GM12878 (cell line): ENCODE measurements around the gene SFTPB. TPM values are rescaled to one million over a fixed set of nuclear protein-coding genes. Genes with fewer than 3 reads are reported as not detected.

Experiments
- ATAC-seq: fragments of 200-7000 bp; cut with Tn5 transposase; 3 replicates; pipeline ENCODE4 v1.9.1; 2020; ENCODE audit warnings: mild to moderate bottlenecking, moderate library complexity
- BruUV-seq: library from RNA; stranded (reverse); fragments of 400-500 nt; replicated peaks from 2 replicates; lab custom pipeline; 2021; lab: Mats Ljungman, UMichigan
- CTCF ChIA-PET: fragments of 300-600 bp; sonication (Branson Sonifier 250); formaldehyde crosslinking; extraction: SDS; loops from one replicate; lab custom pipeline; 2021; ENCODE audit warnings: inconsistent platforms; lab: Yijun Ruan, JAX
- POLR2A ChIA-PET: fragments of 350-600 bp; formaldehyde crosslinking; extraction: SDS; loops from one replicate; lab custom pipeline; 2021; ENCODE audit warnings: inconsistent platforms; lab: Charles Lee
- RAD21 ChIA-PET: fragments of 300-600 bp; sonication (Branson Sonifier 250); formaldehyde crosslinking; loops from one replicate; lab custom pipeline; 2023; ENCODE audit warnings: antibody characterized with exemption; ENCODE audit not compliant: unreplicated experiment; lab: Charles Lee
- SMC1A ChIA-PET: fragments of 300-600 bp; sonication (Branson Sonifier 250); formaldehyde crosslinking; loops from one replicate; lab custom pipeline; 2023; ENCODE audit not compliant: unreplicated experiment, uncharacterized antibody; lab: Charles Lee
- DNase-seq: peaks from one replicate; pipeline ENCODE4 v3.0.0-alpha.2; 2011; ENCODE audit warnings: low read depth, low spot score
- FAIRE-seq: peaks from 3 replicates; lab custom pipeline; 2011; peaks lifted over from hg19 to GRCh38; lab: Jason Lieb, UNC
- H2AFZ ChIP-seq: 2 replicates; pipeline ENCODE4 v1.6.0; 2011; ENCODE audit warnings: low read depth, low read length, control low read depth; ENCODE audit not compliant: control insufficient read depth
- H3K27ac ChIP-seq: 2 replicates; pipeline ENCODE4 v1.5.1; 2011; ENCODE audit warnings: control low read depth; ENCODE audit not compliant: control insufficient read depth, insufficient read depth
- H3K27me3 ChIP-seq, 2 experiments: replicated peaks in 1 of 2; 2 replicates each; pipeline versions ENCODE4 v1.6.0 to v1.6.1; 2011; ENCODE audit warnings: low read length in 1 of 2; ENCODE audit not compliant: control insufficient read depth in 2 of 2, insufficient read depth in 2 of 2
- H3K36me3 ChIP-seq, 2 experiments: 2 replicates each; pipeline ENCODE4 v1.5.1; 2011; ENCODE audit warnings: low read length in 1 of 2; ENCODE audit not compliant: control insufficient read depth in 2 of 2, insufficient read depth in 2 of 2
- H3K4me1 ChIP-seq: 2 replicates; pipeline ENCODE4 v1.6.1; 2011; ENCODE audit warnings: mild to moderate bottlenecking, low read length, moderate library complexity, mixed read lengths; ENCODE audit not compliant: control insufficient read depth, insufficient read depth
- H3K4me2 ChIP-seq: 2 replicates; pipeline ENCODE4 v1.6.0; 2011; ENCODE audit warnings: control low read depth; ENCODE audit not compliant: control insufficient read depth, insufficient read depth
- H3K4me3 ChIP-seq: fragments of 200-600 bp; sonication (generic); 2 replicates; pipeline ENCODE4 v1.5.1; 2016
- H3K79me2 ChIP-seq: 2 replicates; pipeline ENCODE4 v1.6.0; 2011; ENCODE audit warnings: low read length; ENCODE audit not compliant: control insufficient read depth, insufficient read depth
- H3K9ac ChIP-seq: 2 replicates; pipeline ENCODE4 v1.8.0; 2011; ENCODE audit warnings: low read length, control low read depth, mixed read lengths; ENCODE audit not compliant: control insufficient read depth, insufficient read depth
- H3K9me3 ChIP-seq: replicated peaks from 3 replicates; pipeline ENCODE4 v1.5.1; 2011; ENCODE audit warnings: mild to moderate bottlenecking, low read length; ENCODE audit not compliant: control insufficient read depth, insufficient read depth
- H4K20me1 ChIP-seq: 2 replicates; pipeline ENCODE4 v1.6.0; 2011; ENCODE audit not compliant: control insufficient read depth, insufficient read depth
- CEBPB ChIP-seq, 2 experiments: fragments of 150-350 bp in 1 of 2; IDR thresholded peaks; 2 replicates each; pipeline ENCODE4 v1.6.1; 2012 to 2014; ENCODE audit warnings: low read depth in 2 of 2, low read length in 2 of 2, borderline replicate concordance in 1 of 2, inconsistent platforms in 1 of 2
- CHD1 ChIP-seq: IDR thresholded peaks from 2 replicates; pipeline ENCODE4 v1.6.1; 2012; ENCODE audit warnings: low read depth, low read length, improper control_type of control experiment
- CHD2 ChIP-seq: IDR thresholded peaks from 2 replicates; pipeline ENCODE4 v1.6.1; 2011; ENCODE audit warnings: low read depth, low read length, improper control_type of control experiment, borderline replicate concordance
- CHD4 ChIP-seq: fragments of 200-600 bp; sonication (generic); IDR thresholded peaks from 2 replicates; pipeline ENCODE4 v1.6.1; 2016; ENCODE audit warnings: mild to moderate bottlenecking
- EZH2 ChIP-seq: IDR thresholded peaks from 2 replicates; pipeline ENCODE4 v1.6.1; 2012; ENCODE audit warnings: low read depth, mild to moderate bottlenecking, control low read depth, inconsistent platforms, low read length, borderline replicate concordance; ENCODE audit not compliant: control insufficient read depth
- GABPA ChIP-seq: IDR thresholded peaks from 2 replicates; pipeline ENCODE4 v1.6.1; 2014; ENCODE audit warnings: antibody characterized with exemption, low read depth, mild to moderate bottlenecking, inconsistent platforms
- RAD21 ChIP-seq: IDR thresholded peaks from 2 replicates; pipeline ENCODE4 v1.6.1; 2011; ENCODE audit warnings: mild to moderate bottlenecking, low read depth, low read length, moderate library complexity; ENCODE audit not compliant: insufficient read depth
- RFX5 ChIP-seq: IDR thresholded peaks from 2 replicates; pipeline ENCODE4 v1.6.1; 2011; ENCODE audit warnings: low read depth, low read length, improper control_type of control experiment
- SMAD5 ChIP-seq: IDR thresholded peaks from 2 replicates; pipeline ENCODE4 v1.6.1; 2016; ENCODE audit warnings: antibody characterized with exemption, low read depth
- SPI1 ChIP-seq: IDR thresholded peaks from 2 replicates; pipeline ENCODE4 v1.6.1; 2011; ENCODE audit warnings: low read depth, mild to moderate bottlenecking, low read length, moderate library complexity, borderline replicate concordance; ENCODE audit not compliant: insufficient read depth
- ZNF217 ChIP-seq: fragments of 450-650 bp; IDR thresholded peaks from 2 replicates; pipeline ENCODE4 v1.6.1; 2017; ENCODE audit warnings: antibody characterized with exemption, mild to moderate bottlenecking
- WGBS: methylation state at CpG from one replicate; pipeline ENCODE4 v1.1.6; 2016; ENCODE audit warnings: low lambda C conversion rate; ENCODE audit not compliant: insufficient replicate concordance, insufficient coverage; ENCODE audit errors: missing lambda C conversion rate; 5-methylcytosine and 5-hydroxymethylcytosine counted together
- in situ Hi-C: fragments of 300-500 bp; cut with MboI; formaldehyde crosslinking; loops from 9 replicates; pipeline ENCODE4 v1.14.3; 2018; ENCODE audit warnings: mixed read lengths
- intact Hi-C: fragments of 100-400 bp; cut with micrococcal nuclease; formaldehyde crosslinking; loops from one replicate; pipeline ENCODE4 v1.14.2; 2022; ENCODE audit not compliant: unreplicated experiment
- polyA plus RNA-seq, 11 experiments: library from polyadenylated mRNA; depleted of rRNA in 4 of 11; unstranded in 6 of 11; stranded (reverse) in 5 of 11; fragments of >200 nt; fragmentation: Nextera tagmentation in 4 of 11; fragmentation: Illumina TruSeq in 1 of 11; extraction: Ambion mirVana in 4 of 11; extraction: Trizol in 1 of 11; gene quantifications; 1 replicate in 1 of 11; 2 replicates in 10 of 11; pipeline versions ENCODE4 v1.2.1 to v1.2.3, GENCODE V29; 2011 to 2016; ENCODE audit warnings: inconsistent platforms in 2 of 11, missing spikeins in 2 of 11, low read depth in 1 of 11
- total RNA-seq, 4 experiments: library from RNA; depleted of rRNA in 3 of 4; stranded (reverse); fragments of >200 nt in 3 of 4; fragmentation: Illumina TruSeq in 1 of 4; extraction: Trizol in 1 of 4; gene quantifications; 2 replicates each; pipeline versions ENCODE4 v1.2.1 to v1.2.3, GENCODE V29; 2013 to 2021
- TF ChIP-seq, protein P1 (sequence below): IDR thresholded peaks from 2 replicates; pipeline ENCODE4 v1.6.1; 2012; ENCODE audit warnings: low read depth, low read length, improper control_type of control experiment
- TF ChIP-seq, protein P2 (sequence below): fragments of 450-650 bp; IDR thresholded peaks from 2 replicates; pipeline ENCODE4 v1.6.1; 2018; ENCODE audit warnings: borderline replicate concordance, mild to moderate bottlenecking; ENCODE audit not compliant: partially characterized antibody
- TF ChIP-seq, protein P3 (sequence below): fragments of 450-650 bp; IDR thresholded peaks from 2 replicates; pipeline ENCODE4 v1.6.1; 2017; ENCODE audit warnings: mild to moderate bottlenecking, low read depth, inconsistent platforms; ENCODE audit not compliant: poor library complexity, severe bottlenecking
- TF ChIP-seq, protein P4 (sequence below): fragments of 450-650 bp; IDR thresholded peaks from 2 replicates; pipeline ENCODE4 v1.6.1; 2017; ENCODE audit warnings: mild to moderate bottlenecking

SFTPB gene
- total and polyA plus RNA-seq, 10 of the 15 experiments (the other 5 are each of a cell fraction or from before 2014, with no cell fraction given) = 0.02 to 5.3 TPM; not detected in 8

DNA sequence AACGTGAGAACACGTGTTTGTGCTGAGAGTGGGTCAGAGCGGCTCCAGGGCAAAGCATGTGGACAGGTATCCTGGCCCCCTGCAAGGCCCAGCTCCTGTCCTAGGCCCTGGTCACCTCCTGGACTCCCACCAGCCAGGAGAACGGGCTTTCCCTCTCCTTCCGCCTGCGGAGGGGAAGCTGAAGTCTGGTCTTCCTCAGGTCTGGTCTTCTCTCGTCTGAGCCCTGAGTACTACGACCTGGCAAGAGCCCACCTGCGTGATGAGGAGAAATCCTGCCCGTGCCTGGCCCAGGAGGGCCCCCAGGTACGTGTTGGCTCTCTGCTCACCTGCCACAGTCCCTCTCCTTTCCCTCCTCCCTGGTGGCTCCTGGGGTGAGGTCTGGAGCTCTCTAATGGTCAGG lies 27.1 kb upstream of the SFTPB start:
- WGBS = 22% methylated on average over 11 of the region's 11 CpGs
- Histone ChIP-seq H3K4me1 (no peaks in the 10 kb centered on the region), H3K9ac (no peak overlapping the region), H4K20me1 (no peaks in the 10 kb centered on the region), H3K79me2 (no peaks in the 10 kb centered on the region), H3K4me3 (no peak overlapping the region), H3K9me3 (no peaks in the 10 kb centered on the region), H3K27ac (no peak overlapping the region), H3K36me3 (no peaks in the 10 kb centered on the region), H3K4me2 (no peak overlapping the region), H2AFZ (no peak overlapping the region), H3K27me3 (no peaks in the 10 kb centered on the region)
- CTCF ChIA-PET = interaction anchor here (2.1 kb wide), 1 partner anchor 12 kb away, joined by 7 read pairs; no protein-coding TSS in a partner anchor
- RAD21 ChIA-PET = interaction anchor here (1.8 kb wide), 1 partner anchor 12 kb away, joined by 3 read pairs; no protein-coding TSS in a partner anchor
- SMC1A ChIA-PET = interaction anchor here (4.4 kb wide), 1 partner anchor 11 kb away, joined by 22 read pairs; no protein-coding TSS in a partner anchor
- in situ Hi-C loops (no loop called here), intact Hi-C loops (no loop called here)
- POLR2A ChIA-PET = no interaction called here
- FAIRE-seq (no peak), ATAC-seq (no peak), DNase-seq (no peak)
- no TSS peak for BruUV-seq
- TF ChIP-seq, protein P1, sequence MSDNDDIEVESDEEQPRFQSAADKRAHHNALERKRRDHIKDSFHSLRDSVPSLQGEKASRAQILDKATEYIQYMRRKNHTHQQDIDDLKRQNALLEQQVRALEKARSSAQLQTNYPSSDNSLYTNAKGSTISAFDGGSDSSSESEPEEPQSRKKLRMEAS = no peak
- TF ChIP-seq, protein P2, sequence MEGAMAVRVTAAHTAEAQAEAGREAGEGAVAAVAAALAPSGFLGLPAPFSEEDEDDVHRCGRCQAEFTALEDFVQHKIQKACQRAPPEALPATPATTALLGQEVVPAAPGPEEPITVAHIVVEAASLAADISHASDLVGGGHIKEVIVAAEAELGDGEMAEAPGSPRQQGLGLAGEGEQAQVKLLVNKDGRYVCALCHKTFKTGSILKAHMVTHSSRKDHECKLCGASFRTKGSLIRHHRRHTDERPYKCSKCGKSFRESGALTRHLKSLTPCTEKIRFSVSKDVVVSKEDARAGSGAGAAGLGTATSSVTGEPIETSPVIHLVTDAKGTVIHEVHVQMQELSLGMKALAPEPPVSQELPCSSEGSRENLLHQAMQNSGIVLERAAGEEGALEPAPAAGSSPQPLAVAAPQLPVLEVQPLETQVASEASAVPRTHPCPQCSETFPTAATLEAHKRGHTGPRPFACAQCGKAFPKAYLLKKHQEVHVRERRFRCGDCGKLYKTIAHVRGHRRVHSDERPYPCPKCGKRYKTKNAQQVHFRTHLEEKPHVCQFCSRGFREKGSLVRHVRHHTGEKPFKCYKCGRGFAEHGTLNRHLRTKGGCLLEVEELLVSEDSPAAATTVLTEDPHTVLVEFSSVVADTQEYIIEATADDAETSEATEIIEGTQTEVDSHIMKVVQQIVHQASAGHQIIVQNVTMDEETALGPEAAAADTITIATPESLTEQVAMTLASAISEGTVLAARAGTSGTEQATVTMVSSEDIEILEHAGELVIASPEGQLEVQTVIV = no peak
- TF ChIP-seq CHD1 = no peak
- TF ChIP-seq, protein P3, sequence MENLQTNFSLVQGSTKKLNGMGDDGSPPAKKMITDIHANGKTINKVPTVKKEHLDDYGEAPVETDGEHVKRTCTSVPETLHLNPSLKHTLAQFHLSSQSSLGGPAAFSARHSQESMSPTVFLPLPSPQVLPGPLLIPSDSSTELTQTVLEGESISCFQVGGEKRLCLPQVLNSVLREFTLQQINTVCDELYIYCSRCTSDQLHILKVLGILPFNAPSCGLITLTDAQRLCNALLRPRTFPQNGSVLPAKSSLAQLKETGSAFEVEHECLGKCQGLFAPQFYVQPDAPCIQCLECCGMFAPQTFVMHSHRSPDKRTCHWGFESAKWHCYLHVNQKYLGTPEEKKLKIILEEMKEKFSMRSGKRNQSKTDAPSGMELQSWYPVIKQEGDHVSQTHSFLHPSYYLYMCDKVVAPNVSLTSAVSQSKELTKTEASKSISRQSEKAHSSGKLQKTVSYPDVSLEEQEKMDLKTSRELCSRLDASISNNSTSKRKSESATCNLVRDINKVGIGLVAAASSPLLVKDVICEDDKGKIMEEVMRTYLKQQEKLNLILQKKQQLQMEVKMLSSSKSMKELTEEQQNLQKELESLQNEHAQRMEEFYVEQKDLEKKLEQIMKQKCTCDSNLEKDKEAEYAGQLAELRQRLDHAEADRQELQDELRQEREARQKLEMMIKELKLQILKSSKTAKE = no peak
- TF ChIP-seq ZNF217 = no peak
- TF ChIP-seq, protein P4, sequence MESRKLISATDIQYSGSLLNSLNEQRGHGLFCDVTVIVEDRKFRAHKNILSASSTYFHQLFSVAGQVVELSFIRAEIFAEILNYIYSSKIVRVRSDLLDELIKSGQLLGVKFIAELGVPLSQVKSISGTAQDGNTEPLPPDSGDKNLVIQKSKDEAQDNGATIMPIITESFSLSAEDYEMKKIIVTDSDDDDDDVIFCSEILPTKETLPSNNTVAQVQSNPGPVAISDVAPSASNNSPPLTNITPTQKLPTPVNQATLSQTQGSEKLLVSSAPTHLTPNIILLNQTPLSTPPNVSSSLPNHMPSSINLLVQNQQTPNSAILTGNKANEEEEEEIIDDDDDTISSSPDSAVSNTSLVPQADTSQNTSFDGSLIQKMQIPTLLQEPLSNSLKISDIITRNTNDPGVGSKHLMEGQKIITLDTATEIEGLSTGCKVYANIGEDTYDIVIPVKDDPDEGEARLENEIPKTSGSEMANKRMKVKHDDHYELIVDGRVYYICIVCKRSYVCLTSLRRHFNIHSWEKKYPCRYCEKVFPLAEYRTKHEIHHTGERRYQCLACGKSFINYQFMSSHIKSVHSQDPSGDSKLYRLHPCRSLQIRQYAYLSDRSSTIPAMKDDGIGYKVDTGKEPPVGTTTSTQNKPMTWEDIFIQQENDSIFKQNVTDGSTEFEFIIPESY = no peak
- TF ChIP-seq EZH2 = no peak
- TF ChIP-seq SMAD5 = no peak
- no peak for TF ChIP-seq RAD21
- no peak for TF ChIP-seq CEBPB (IDR thresholded peaks at IDR 0.05; ENCODE audit: borderline replicate concordance in 1 of 2, low read depth in 2 of 2, low read length in 2 of 2)
- no peak for TF ChIP-seq CHD4
- no peak for TF ChIP-seq GABPA
- TF ChIP-seq RFX5 = no peak
- no peak for TF ChIP-seq CHD2
- TF ChIP-seq SPI1 = no peak
